HG03159 (cell line): Measurements from ENCODE around the gene BOC.
A peak's percentile ranks its signal among the peaks of the same experiment; 100 is the strongest.

Experiments
- ATAC-seq: cut with Tn5 transposase; IDR thresholded peaks from one replicate; pipeline ENCODE4 v1.9.1; 2021; ENCODE audit warnings: mild to moderate bottlenecking, moderate library complexity; ENCODE audit not compliant: unreplicated experiment

The BOC gene

GRCh38 chr3:113268942-113269341 is 57.6 kb downstream of the BOC start:
- no peak for ATAC-seq

DNA sequence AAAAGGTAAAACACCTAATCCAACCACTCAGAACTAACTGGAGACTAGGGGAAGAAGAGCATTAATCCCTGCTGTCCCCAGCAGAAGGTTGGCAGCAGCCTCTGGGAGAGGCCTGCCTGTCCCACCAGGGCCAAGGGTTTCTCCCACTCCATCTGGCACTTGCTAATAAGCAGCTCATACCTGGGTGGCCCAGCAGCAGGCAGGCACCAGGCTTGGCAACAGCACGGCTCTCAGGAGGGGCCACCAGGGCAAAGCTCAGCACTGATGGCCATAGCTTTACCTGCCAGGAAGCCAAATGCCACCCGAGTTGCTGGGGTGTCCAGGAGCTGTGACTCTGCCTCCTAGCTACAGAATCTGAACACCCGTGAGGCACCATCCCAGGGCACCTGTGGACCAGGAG is 58.3 kb downstream of the BOC start:
- ATAC-seq = no peak

DNA sequence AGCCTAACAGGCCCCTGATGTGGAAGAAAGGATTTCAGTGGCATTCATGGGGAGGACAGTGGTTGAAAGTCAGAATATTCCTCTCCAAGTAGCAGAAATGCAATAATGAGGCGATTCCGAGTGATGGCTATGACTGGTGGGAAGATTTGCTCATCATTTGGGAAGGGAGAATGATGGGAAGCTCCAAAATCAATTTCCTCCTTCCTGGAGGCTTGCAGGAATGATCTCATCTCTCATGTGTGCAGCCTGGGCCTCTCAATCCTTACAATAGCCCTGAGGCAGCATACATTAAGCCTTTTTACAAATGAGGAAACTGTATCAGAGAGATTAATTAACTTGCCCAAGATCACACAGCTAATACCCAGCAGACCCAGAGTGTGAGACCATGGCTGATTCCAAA is 58.7 kb downstream of the BOC start:
- no peak for ATAC-seq

GRCh38 chr3:113270786-113271185 is 59.4 kb downstream of the BOC start:
- ATAC-seq = no peak

GRCh38 chr3:113271189-113271588 is 59.8 kb downstream of the BOC start:
- no peak for ATAC-seq

DNA sequence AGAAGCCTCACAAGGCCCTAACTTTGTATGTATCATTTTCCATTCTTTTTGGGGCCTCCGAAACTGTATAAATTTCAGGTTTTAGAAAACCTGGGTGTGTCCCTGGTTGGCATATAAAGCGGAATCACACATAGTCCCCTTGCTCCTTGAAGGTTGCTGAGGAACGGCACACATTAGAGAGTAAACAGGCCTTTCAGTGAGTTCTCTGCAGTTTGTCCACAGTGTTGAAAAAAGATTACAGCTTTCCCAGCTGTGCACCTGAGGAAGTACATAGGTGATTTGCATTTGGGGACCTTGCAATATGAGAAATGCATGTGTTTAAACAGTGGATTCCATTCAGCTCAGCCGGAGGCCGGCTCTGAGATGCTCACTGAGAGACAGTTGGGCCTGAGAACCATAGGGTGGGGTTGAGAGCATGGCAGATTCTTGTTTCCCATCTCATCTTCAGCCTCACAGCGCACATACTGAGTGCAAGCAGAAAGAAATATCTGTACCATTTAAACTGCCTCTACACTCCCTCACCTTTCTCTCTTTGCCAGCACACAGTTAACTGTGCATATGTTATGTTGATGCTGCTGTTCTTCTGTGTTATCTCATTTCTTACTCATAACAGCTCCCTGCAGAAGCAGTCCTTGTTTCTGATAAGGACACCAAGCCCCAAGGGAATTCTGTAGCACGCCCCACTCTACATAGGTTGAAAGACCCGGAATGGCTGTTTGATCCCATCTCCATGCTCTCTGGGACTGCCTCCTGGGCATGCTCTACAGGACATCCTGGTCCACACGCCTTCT is 60.4 kb downstream of the BOC start:
- no peak for ATAC-seq

DNA sequence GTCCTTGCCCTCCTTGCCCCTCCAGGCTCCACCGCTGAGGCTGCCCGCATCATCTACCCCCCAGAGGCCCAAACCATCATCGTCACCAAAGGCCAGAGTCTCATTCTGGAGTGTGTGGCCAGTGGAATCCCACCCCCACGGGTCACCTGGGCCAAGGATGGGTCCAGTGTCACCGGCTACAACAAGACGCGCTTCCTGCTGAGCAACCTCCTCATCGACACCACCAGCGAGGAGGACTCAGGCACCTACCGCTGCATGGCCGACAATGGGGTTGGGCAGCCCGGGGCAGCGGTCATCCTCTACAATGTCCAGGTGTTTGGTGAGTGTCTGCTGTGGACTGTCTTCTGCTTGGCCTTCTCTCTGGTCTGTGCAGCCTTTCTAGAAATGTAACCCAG is 61.0 kb downstream of the BOC start:
- ATAC-seq = no peak

DNA sequence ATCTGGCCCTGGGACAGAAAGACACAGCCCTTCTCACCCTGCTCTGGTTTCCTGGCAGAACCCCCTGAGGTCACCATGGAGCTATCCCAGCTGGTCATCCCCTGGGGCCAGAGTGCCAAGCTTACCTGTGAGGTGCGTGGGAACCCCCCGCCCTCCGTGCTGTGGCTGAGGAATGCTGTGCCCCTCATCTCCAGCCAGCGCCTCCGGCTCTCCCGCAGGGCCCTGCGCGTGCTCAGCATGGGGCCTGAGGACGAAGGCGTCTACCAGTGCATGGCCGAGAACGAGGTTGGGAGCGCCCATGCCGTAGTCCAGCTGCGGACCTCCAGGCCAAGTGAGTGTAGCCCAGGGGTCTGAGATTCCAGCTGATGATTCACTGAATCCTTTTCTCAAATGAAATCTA is 61.7 kb downstream of the BOC start:
- ATAC-seq = no peak

DNA sequence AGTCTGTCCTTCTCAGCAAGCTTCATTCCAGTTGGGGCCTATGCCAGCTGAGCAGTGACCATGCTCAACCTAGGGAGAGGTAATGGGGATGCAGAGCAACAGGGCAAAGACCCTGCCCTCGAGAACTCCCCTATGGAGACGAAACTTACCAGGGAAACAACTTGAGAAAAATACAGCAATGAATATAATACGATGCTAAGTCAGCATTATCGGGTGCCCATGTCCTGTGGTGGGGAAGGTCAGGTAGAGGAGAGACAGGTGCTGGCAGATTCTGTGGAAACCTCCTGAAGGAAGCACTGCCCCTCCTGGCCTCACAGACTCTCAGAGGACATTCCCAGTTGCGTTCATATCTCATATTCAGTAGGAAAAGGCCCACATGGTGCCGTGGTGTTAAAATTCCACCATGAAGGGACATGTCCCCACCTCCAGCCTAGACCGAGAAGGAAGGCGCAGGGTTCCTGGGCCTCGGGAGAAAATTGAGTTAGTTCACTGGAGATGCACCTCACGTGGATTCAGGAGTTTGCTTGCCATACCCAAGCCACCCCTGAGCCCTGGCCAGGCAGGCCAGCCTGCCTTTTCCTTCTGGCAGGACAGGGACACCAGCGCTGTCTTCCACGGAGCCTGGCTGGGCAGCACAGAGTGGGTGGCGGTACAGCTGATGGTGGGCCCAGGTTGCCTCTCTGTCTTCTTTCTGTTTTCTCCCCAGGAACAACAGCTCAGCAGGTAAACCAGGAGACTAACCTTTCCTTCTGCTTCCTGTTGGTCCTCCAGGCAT is 62.4 kb downstream of the BOC start:
- ATAC-seq = no peak

DNA sequence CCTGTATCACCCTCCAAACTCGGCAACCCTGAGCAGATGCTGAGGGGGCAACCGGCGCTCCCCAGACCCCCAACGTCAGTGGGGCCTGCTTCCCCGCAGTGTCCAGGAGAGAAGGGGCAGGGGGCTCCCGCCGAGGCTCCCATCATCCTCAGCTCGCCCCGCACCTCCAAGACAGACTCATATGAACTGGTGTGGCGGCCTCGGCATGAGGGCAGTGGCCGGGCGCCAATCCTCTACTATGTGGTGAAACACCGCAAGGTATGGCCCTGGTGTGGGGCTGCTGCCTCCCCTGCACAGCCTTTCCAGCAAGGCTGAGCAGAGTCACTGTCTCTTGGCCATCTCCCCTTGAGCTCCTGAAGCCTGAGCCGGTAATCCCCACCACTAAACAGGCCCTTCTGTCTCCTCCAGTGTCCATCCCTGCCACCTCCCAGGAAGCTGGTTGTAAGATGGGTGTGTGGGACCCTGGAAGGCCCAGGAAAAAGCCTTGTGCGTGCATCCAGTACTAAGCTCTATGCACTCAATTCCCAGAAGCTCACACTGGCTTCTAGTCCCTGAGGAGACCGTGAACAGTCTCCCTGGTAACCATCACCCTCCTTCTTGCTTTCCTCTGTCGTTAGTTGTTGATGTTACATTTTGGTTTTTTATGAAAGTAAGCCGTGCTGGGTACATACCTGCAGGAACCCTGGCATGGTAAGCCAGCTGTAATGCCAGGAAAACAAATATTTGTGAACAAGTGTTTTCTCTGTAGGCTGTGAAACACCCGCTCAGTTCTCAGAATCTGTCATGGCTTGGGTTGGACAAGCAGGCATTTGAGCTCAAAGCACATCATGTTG is 63.3 kb downstream of the BOC start:
- ATAC-seq = no peak

DNA sequence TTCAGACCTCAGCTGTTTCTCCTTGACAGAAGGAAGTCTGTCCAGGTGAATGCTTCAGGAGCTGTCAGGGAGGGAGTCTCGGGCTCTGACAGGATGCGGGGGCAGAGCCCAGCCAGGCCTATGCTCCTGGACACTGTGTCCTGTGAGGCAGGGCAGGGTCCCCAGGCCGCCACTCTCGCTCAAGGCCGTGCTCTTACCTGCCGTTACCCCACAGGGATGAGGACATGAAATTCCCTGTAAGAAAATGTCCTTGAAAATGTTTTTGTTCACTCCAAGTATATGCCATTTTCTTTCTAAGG is 63.9 kb downstream of the BOC start:
- no peak for ATAC-seq

DNA sequence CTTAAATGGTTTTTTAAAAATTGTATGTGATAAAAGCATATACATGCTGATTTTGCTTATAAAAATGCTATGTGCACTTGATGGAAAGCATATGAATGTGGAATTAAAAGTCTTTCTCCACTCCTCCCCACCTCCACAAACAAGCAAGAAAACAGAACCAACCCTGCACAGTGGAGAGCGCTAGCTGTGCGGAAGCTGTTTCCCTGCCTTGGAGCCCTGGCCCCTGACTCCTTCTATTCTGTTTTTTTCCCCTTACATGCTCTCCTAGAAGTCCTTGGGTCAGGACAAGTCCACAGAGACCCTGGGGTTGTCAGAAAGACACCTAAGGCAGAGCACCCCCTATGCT is 64.2 kb downstream of the BOC start:
- ATAC-seq = no peak

- peak; percentile 70 for ATAC-seq
Observed at GRCh38 chr3:113275929-113276750, 64.8 kb downstream of the BOC start.

- ATAC-seq = no peak
Observed at GRCh38 chr3:113276751-113277080, 65.4 kb downstream of the BOC start.

- peak; percentile 40 for ATAC-seq
Observed at GRCh38 chr3:113277414-113277813, 66.1 kb downstream of the BOC start.

DNA sequence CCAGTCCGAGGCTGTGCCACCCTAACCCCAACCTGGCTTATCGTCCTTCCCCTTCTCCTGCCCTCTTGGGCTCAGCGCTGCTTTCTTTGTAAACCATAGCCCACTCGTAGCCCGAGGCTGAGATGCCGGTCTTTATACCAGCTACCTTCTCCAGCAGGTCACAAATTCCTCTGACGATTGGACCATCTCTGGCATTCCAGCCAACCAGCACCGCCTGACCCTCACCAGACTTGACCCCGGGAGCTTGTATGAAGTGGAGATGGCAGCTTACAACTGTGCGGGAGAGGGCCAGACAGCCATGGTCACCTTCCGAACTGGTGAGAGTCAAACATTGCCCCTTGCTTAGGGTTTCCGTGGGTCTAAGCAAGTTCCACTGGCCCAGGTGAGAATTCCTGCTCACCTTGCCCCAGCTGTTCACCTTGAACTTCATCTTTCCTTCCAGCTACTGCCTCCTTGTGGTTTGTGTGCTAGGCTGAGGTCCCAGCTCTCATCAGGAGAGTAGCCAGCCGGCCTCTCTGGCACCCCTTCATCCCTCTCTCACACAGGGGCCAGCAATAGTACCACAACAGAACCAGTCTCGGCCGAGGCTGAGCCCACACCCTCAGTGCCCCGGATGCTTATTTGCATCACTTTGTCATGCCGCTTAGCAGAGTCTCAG is 66.7 kb downstream of the BOC start:
- ATAC-seq = peak; percentile 37

DNA sequence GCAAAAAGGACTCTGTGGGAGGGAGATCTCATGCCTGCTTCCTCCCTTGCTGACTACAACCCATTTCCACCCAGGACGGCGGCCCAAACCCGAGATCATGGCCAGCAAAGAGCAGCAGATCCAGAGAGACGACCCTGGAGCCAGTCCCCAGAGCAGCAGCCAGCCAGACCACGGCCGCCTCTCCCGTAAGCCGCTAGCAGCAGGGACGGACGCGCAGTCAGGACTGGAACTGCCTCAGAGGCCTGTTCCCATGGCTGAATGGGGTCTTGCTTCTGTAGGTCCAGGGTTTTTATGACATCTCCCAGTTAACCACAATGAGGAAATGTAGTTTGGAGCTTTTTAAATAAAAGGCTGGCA is 67.2 kb downstream of the BOC start:
- ATAC-seq = no peak

GRCh38 chr3:113279686-113280085 is 68.3 kb downstream of the BOC start:
- ATAC-seq = no peak

DNA sequence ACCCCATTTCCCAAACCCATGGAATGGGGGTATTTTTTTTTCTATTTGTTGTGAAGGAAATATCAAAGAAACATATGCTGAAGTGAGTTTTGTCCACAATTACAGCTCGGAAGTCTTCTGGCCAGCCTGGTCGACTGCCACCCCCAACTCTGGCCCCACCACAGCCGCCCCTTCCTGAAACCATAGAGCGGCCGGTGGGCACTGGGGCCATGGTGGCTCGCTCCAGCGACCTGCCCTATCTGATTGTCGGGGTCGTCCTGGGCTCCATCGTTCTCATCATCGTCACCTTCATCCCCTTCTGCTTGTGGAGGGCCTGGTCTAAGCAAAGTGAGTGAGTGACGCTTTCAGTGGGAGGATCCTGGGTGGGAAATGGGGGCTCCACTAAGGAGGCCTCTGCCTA is 71.9 kb downstream of the BOC start:
- no peak for ATAC-seq

- no peak for ATAC-seq
Observed at GRCh38 chr3:113284453-113285050, 73.2 kb downstream of the BOC start.
